GM23338 (cell line): ENCODE results near the gene XRN1. TPM values are rescaled to one million over a fixed set of nuclear protein-coding genes. Genes with fewer than 3 reads are reported as not detected.

Experiments used
- ATAC-seq: fragments of 200-7000 bp; cut with Tn5 transposase; 3 replicates; pipeline ENCODE4 v1.9.1; 2020
- DNase-seq: peaks from one replicate; pipeline ENCODE4 v3.0.0-alpha.2; 2015; ENCODE audit warnings: low spot score
- H2AFZ ChIP-seq: fragments of 200-600 bp; sonication (generic); 2 replicates; pipeline ENCODE4 v1.8.0; 2016; ENCODE audit warnings: antibody characterized with exemption, mild to moderate bottlenecking, moderate library complexity
- H3F3A ChIP-seq: fragments of 200-600 bp; sonication (generic); replicated peaks from 2 replicates; pipeline ENCODE4 v1.8.0; 2017; ENCODE audit warnings: antibody characterized with exemption, mixed run types, low read depth
- H3K27ac ChIP-seq: fragments of 200-600 bp; sonication (generic); 2 replicates; pipeline ENCODE4 v1.6.1; 2016; ENCODE audit warnings: low read depth
- H3K27me3 ChIP-seq: fragments of 200-600 bp; sonication (generic); 2 replicates; pipeline ENCODE4 v1.8.0; 2016; ENCODE audit warnings: mild to moderate bottlenecking, mixed run types, moderate library complexity; ENCODE audit not compliant: insufficient read depth
- H3K36me3 ChIP-seq: fragments of 200-600 bp; sonication (generic); 2 replicates; pipeline ENCODE4 v1.8.0; 2016; ENCODE audit warnings: mild to moderate bottlenecking; ENCODE audit not compliant: insufficient read depth
- H3K4me1 ChIP-seq: fragments of 200-600 bp; sonication (generic); 2 replicates; pipeline ENCODE4 v1.8.0; 2016; ENCODE audit warnings: mild to moderate bottlenecking, moderate library complexity; ENCODE audit not compliant: insufficient read depth
- H3K4me2 ChIP-seq: fragments of 200-600 bp; sonication (generic); 2 replicates; pipeline ENCODE4 v1.7.1; 2017; ENCODE audit warnings: mixed run types
- H3K4me3 ChIP-seq: fragments of 200-600 bp; sonication (generic); 2 replicates; pipeline ENCODE4 v1.6.1; 2016; ENCODE audit warnings: mixed run types
- H3K79me2 ChIP-seq: fragments of 200-600 bp; sonication (generic); replicated peaks from 2 replicates; pipeline ENCODE4 v1.8.0; 2017; ENCODE audit warnings: mild to moderate bottlenecking; ENCODE audit not compliant: insufficient read depth
- H3K9me2 ChIP-seq: fragments of 200-600 bp; sonication (generic); 2 replicates; pipeline ENCODE4 v1.8.0; 2017; ENCODE audit not compliant: insufficient read depth
- H4K20me1 ChIP-seq: fragments of 200-600 bp; sonication (generic); replicated peaks from 2 replicates; pipeline ENCODE4 v1.8.0; 2017; ENCODE audit warnings: mild to moderate bottlenecking; ENCODE audit not compliant: insufficient read depth
- H3K27ac Mint-ChIP-seq: 2 replicates; pipeline ENCODE4 v1.8.0; 2020; ENCODE audit warnings: inconsistent platforms, mild to moderate bottlenecking, moderate library complexity, mixed read lengths
- H3K27me3 Mint-ChIP-seq: 3 replicates; pipeline ENCODE4 v1.8.0; 2022; ENCODE audit warnings: low read depth, mild to moderate bottlenecking, moderate library complexity, mixed read lengths, inconsistent platforms; ENCODE audit not compliant: insufficient read depth, poor library complexity
- H3K36me3 Mint-ChIP-seq: 3 replicates; pipeline ENCODE4 v1.8.0; 2021; ENCODE audit warnings: low read depth, mild to moderate bottlenecking, inconsistent platforms, moderate library complexity, mixed read lengths
- H3K4me1 Mint-ChIP-seq: 3 replicates; pipeline ENCODE4 v1.8.0; 2020; ENCODE audit warnings: mild to moderate bottlenecking, inconsistent platforms, mixed read lengths
- H3K4me3 Mint-ChIP-seq: 3 replicates; pipeline ENCODE4 v1.8.0; 2021; ENCODE audit warnings: moderate library complexity, mild to moderate bottlenecking, inconsistent platforms, mixed read lengths
- H3K9me3 Mint-ChIP-seq: 3 replicates; pipeline ENCODE4 v1.8.0; 2020; ENCODE audit warnings: moderate library complexity, mild to moderate bottlenecking, inconsistent platforms, mixed read lengths
- CREB1 ChIP-seq: fragments of 250-450 bp; sonication (Bioruptor Pico); IDR thresholded peaks from 2 replicates; pipeline ENCODE4 v1.5.0; 2020; ENCODE audit warnings: low read depth, mild to moderate bottlenecking, moderate library complexity
- CTCF ChIP-seq, 2 experiments: fragments of 200-600 bp in 1 of 2; sonication (generic) in 1 of 2; conservative IDR thresholded peaks; 2 replicates each; pipeline versions ENCODE4 v1.5.1 to v1.6.1; 2016 to 2017; ENCODE audit warnings: antibody characterized with exemption in 2 of 2, low read depth in 2 of 2, mild to moderate bottlenecking in 2 of 2, moderate library complexity in 1 of 2
- EZH2 ChIP-seq: fragments of 200-600 bp; sonication (generic); IDR thresholded peaks from one replicate; pipeline ENCODE4 v1.8.0; 2017; ENCODE audit warnings: antibody characterized with exemption, mild to moderate bottlenecking, low read depth; ENCODE audit not compliant: unreplicated experiment
- JUNB ChIP-seq: IDR thresholded peaks from one replicate; pipeline ENCODE4 v1.6.1; 2016; ENCODE audit warnings: antibody characterized with exemption; ENCODE audit not compliant: unreplicated experiment
- NANOG ChIP-seq: IDR thresholded peaks from 2 replicates; pipeline ENCODE4 v1.6.1; 2016; ENCODE audit warnings: antibody characterized with exemption, borderline replicate concordance
- POLR2AphosphoS5 ChIP-seq: IDR thresholded peaks from 2 replicates; pipeline ENCODE4 v1.6.1; 2016; ENCODE audit warnings: antibody characterized with exemption, low read depth
- REST ChIP-seq: IDR thresholded peaks from one replicate; pipeline ENCODE4 v1.6.1; 2018; ENCODE audit warnings: antibody characterized with exemption; ENCODE audit not compliant: unreplicated experiment
- STAT1 ChIP-seq: IDR thresholded peaks from one replicate; pipeline ENCODE4 v1.6.1; 2016; ENCODE audit warnings: antibody characterized with exemption; ENCODE audit not compliant: unreplicated experiment
- ZNF114 ChIP-seq: fragments of 250-450 bp; sonication (Bioruptor Pico); IDR thresholded peaks from 2 replicates; pipeline ENCODE4 v1.5.0; 2020; ENCODE audit warnings: mild to moderate bottlenecking, moderate library complexity
- polyA plus RNA-seq: library from polyadenylated mRNA; unstranded; fragments of >200 nt; fragmentation: Nextera tagmentation; extraction: Ambion mirVana; gene quantifications from 2 replicates; pipeline ENCODE4 v1.2.1, GENCODE V29; 2016
- total RNA-seq: library from RNA; depleted of rRNA; stranded (reverse); fragments of >200 nt; shearing (Covaris generic); gene quantifications from 2 replicates; pipeline ENCODE4 v1.2.3, GENCODE V29; 2014

Gene XRN1
- total and polyA plus RNA-seq, 2 experiments from 2014 or later: 10.9 to 16.6 TPM

GRCh38 chr3:142450881-142451280 is 3.0 kb upstream of the XRN1 start:
- peaks cover 2% of the 10 kb centered on the region; the same call in 1 of the 2 replicates for H4K20me1 ChIP-seq
- H3K9me3 Mint-ChIP-seq: no peaks in the 10 kb centered on the region
- no peak overlapping the region for H2AFZ ChIP-seq
- TF ChIP-seq EZH2 (no peak), STAT1 (no peak), JUNB (no peak), POLR2AphosphoS5 (no peak), REST (no peak), CREB1 (CRISPR knock-in tag) (no peak)
- peaks cover 14% of the 10 kb centered on the region for H3K79me2 ChIP-seq
- no peaks in the 10 kb centered on the region for H3K27me3 Mint-ChIP-seq
- H3K36me3 Mint-ChIP-seq: no peaks in the 10 kb centered on the region; the same call in 1 of the 3 replicates
- H3K4me3 Mint-ChIP-seq: no peak overlapping the region
- DNase-seq (no peak), ATAC-seq (no peak)
- H3K4me3 ChIP-seq: no peak overlapping the region
- no peak overlapping the region for H3K27ac ChIP-seq
- H3K27me3 ChIP-seq: no peaks in the 10 kb centered on the region
- H3K27ac Mint-ChIP-seq: no peak overlapping the region
- H3K4me2 ChIP-seq: no peak overlapping the region
- no peaks in the 10 kb centered on the region for H3K9me2 ChIP-seq
- no peaks in the 10 kb centered on the region for H3F3A ChIP-seq
- H3K36me3 ChIP-seq: no peaks in the 10 kb centered on the region
- peaks cover 9% of the 10 kb centered on the region for H3K4me1 Mint-ChIP-seq
- H3K4me1 ChIP-seq: no peaks in the 10 kb centered on the region

GRCh38 chr3:142450189-142450588 is 2.4 kb upstream of the XRN1 start:
- no peak overlapping the region for H3K4me3 Mint-ChIP-seq
- Histone ChIP-seq H2AFZ (no peak overlapping the region), H3K36me3 (no peaks in the 10 kb centered on the region), H3K4me1 (no peaks in the 10 kb centered on the region), H3K79me2 (peaks cover 21% of the 10 kb centered on the region), H3K9me2 (no peaks in the 10 kb centered on the region), H3K4me2 (no peak overlapping the region), H4K20me1 (peaks cover 2% of the 10 kb centered on the region; the same call in 1 of the 2 replicates), H3K27me3 (no peaks in the 10 kb centered on the region), H3K4me3 (no peak overlapping the region), H3F3A (no peaks in the 10 kb centered on the region), H3K27ac (no peak overlapping the region)
- H3K4me1 Mint-ChIP-seq: peaks cover 9% of the 10 kb centered on the region
- no peak overlapping the region for H3K27ac Mint-ChIP-seq
- ATAC-seq (no peak), DNase-seq (no peak)
- no peaks in the 10 kb centered on the region; the same call in 1 of the 3 replicates for H3K36me3 Mint-ChIP-seq
- no peaks in the 10 kb centered on the region for H3K9me3 Mint-ChIP-seq
- H3K27me3 Mint-ChIP-seq: no peaks in the 10 kb centered on the region
- TF ChIP-seq EZH2: no peak
- TF ChIP-seq JUNB: no peak
- no peak for TF ChIP-seq REST
- TF ChIP-seq CTCF (conservative IDR thresholded peaks at IDR 0.05; ENCODE audit: low read depth in 2 of 2): no peak
- TF ChIP-seq ZNF114: no peak
- no peak for TF ChIP-seq NANOG
